Astrocyte of the spinal cord (primary cell): ENCODE results near the gene USP17L19.
A peak's percentile ranks its signal among the peaks of the same experiment; 100 is the strongest.
"Not testable (repeated sequence)": the region's sequence is repeated elsewhere in the genome, so short reads cannot be mapped to it uniquely, and the experiment has no call there.

ENCODE experiments used
- DNase-seq: peaks from one replicate; pipeline ENCODE4 v3.0.0; 2011; ENCODE audit warnings: low read depth, low spot score
- H3K4me3 ChIP-seq: 2 replicates; pipeline ENCODE4 v1.5.1; 2011; ENCODE audit warnings: low read depth, mild to moderate bottlenecking, low read length, moderate library complexity
- in situ Hi-C: cut with HindIII; loops from 2 replicates; pipeline ENCODE4 v1.10.0; 2017; ENCODE audit warnings: low sequenced_read_pairs

USP17L19 gene

GRCh38 chr4:9253078-9253477 lies at the start of gene USP17L19:
Gene USP17L19, plus strand, starts transcription at chr4:9253378. Its CDS starts 0 bp downstream, at chr4:9253378.
- in situ Hi-C loops, H3K4me3 ChIP-seq, DNase-seq: not testable (repeated sequence)

GRCh38 chr4:9210357-9210756 lies 42.8 kb upstream of the USP17L19 start, which contains the start of gene USP17L10:
Gene USP17L10, plus strand, starts transcription at chr4:9210657. Its CDS starts 0 bp downstream, at chr4:9210657.
- in situ Hi-C loops, H3K4me3 ChIP-seq, DNase-seq: not testable (repeated sequence)

- in situ Hi-C loops, H3K4me3 ChIP-seq, DNase-seq: not testable (repeated sequence)
These were observed 38.5 kb upstream of the USP17L19 start for GRCh38 chr4:9214701-9215100.

GRCh38 chr4:9215105-9215504 lies 38.1 kb upstream of the USP17L19 start, which contains the start of gene USP17L11:
Gene USP17L11, plus strand, starts transcription at chr4:9215405. Its CDS starts 0 bp downstream, at chr4:9215405.
- in situ Hi-C loops, DNase-seq, H3K4me3 ChIP-seq: not testable (repeated sequence)

GRCh38 chr4:9219852-9220251 lies 33.3 kb upstream of the USP17L19 start, which contains the start of gene USP17L12:
Gene USP17L12, plus strand, starts transcription at chr4:9220152. Its CDS starts 0 bp downstream, at chr4:9220152.
- in situ Hi-C loops, H3K4me3 ChIP-seq, DNase-seq: not testable (repeated sequence)

- in situ Hi-C loops, DNase-seq, H3K4me3 ChIP-seq: not testable (repeated sequence)
These were observed 28.6 kb upstream of the USP17L19 start, which contains the start of gene USP17L13 for GRCh38 chr4:9224596-9224995. Gene USP17L13, plus strand, starts transcription at chr4:9224896. Its CDS starts 0 bp downstream, at chr4:9224896.

GRCh38 chr4:9230249-9230648 lies 22.9 kb upstream of the USP17L19 start:
- DNase-seq, H3K4me3 ChIP-seq, in situ Hi-C loops: not testable (repeated sequence)

GRCh38 chr4:9234085-9234484 lies 19.1 kb upstream of the USP17L19 start, which contains the start of gene USP17L15:
Gene USP17L15, plus strand, starts transcription at chr4:9234385. Its CDS starts 0 bp downstream, at chr4:9234385.
- in situ Hi-C loops, DNase-seq, H3K4me3 ChIP-seq: not testable (repeated sequence)

- DNase-seq, in situ Hi-C loops: not testable (repeated sequence)
These were observed 14.7 kb upstream of the USP17L19 start for GRCh38 chr4:9238461-9238860.

GRCh38 chr4:9243579-9243978 lies 9.6 kb upstream of the USP17L19 start, which contains the start of gene USP17L17:
Gene USP17L17, plus strand, starts transcription at chr4:9243879. Its CDS starts 0 bp downstream, at chr4:9243879.
- in situ Hi-C loops, DNase-seq, H3K4me3 ChIP-seq: not testable (repeated sequence)

More at GRCh38 chr4:9238461-9238860, 14.7 kb upstream of the USP17L19 start:
- H3K4me3 ChIP-seq, result not testable (repeated sequence)

- H3K4me3 ChIP-seq, in situ Hi-C loops: not testable (repeated sequence)
- peak; percentile 5 for DNase-seq
These were observed 5.1 kb upstream of the USP17L19 start, which contains the start of gene USP17L18 for GRCh38 chr4:9247953-9248680. Gene USP17L18, plus strand, starts transcription at chr4:9248630. Its CDS starts 0 bp downstream, at chr4:9248630.

GRCh38 chr4:9257824-9258223 lies 4.6 kb downstream of the USP17L19 start, which contains the start of gene USP17L20:
Gene USP17L20, plus strand, starts transcription at chr4:9258124. Its CDS starts 0 bp downstream, at chr4:9258124.
- H3K4me3 ChIP-seq, in situ Hi-C loops, DNase-seq: not testable (repeated sequence)

- H3K4me3 ChIP-seq, DNase-seq, in situ Hi-C loops: not testable (repeated sequence)
These were observed 9.4 kb downstream of the USP17L19 start, which contains the start of gene USP17L21 for GRCh38 chr4:9262572-9262971. Gene USP17L21, plus strand, starts transcription at chr4:9262872. Its CDS starts 0 bp downstream, at chr4:9262872.

GRCh38 chr4:9267319-9267718 lies 14.1 kb downstream of the USP17L19 start, which contains the start of gene USP17L22:
Gene USP17L22, plus strand, starts transcription at chr4:9267619. Its CDS starts 0 bp downstream, at chr4:9267619.
- H3K4me3 ChIP-seq, in situ Hi-C loops, DNase-seq: not testable (repeated sequence)

GRCh38 chr4:9271719-9272118 lies 18.5 kb downstream of the USP17L19 start:
- DNase-seq, H3K4me3 ChIP-seq, in situ Hi-C loops: not testable (repeated sequence)
